Measurements from ENCODE around the gene LHX6. TPM values are rescaled to one million over a fixed set of nuclear protein-coding genes. Genes with fewer than 3 reads are reported as not detected.

LHX6 gene
- total and polyA plus RNA-seq, 9 of the 15 experiments (the other 6 are each of a cell fraction or from before 2014, with no cell fraction given): 2.8 to 16.3 (median 7.9) TPM

DNA sequence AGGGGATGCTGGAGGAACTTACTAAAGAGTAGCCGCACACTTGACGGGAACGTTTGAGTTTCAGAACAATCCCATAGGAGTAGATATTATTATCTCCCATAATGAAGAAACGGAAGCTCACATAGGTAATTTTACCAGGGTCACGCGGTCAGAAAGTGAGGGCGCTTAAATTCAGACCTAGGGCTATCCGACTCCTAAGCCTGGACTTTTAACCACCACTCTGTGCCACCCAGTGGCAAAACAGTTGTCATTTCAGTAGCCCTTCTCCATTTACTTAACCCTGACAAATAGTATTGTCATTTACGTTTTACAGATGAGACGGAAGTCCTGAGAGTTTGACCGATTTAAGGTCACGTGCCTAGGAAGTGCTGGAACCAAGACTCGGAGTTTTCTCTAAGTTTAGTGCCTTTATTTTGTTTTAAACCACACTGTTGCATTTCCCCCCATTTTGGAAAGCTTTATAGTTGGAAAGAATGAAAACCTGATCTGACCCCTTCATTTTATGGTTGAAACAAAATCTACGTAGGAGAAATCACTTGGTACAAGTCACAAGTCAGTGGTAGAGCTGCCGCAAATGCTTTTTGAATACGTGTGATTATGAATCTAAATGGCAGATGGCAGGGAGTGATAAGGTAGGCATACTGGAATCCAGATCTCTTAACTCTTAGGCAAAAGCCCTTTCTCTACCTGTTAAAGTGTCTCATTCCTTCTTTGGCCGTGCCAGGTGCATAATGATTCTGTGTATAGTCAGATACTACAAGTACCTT is 36.6 kb upstream of the LHX6 start (continued):
- TF ChIP-seq, protein P1, sequence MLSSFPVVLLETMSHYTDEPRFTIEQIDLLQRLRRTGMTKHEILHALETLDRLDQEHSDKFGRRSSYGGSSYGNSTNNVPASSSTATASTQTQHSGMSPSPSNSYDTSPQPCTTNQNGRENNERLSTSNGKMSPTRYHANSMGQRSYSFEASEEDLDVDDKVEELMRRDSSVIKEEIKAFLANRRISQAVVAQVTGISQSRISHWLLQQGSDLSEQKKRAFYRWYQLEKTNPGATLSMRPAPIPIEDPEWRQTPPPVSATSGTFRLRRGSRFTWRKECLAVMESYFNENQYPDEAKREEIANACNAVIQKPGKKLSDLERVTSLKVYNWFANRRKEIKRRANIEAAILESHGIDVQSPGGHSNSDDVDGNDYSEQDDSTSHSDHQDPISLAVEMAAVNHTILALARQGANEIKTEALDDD (IDR thresholded peaks at IDR 0.05): 0 out of 2 replicates have a peak, but pooled peaks have one; percentile 49
- TF ChIP-seq CXXC5 (CRISPR knock-in tag; IDR thresholded peaks at IDR 0.05) (no peak), BRD9 (IDR thresholded peaks at IDR 0.05; ENCODE audit: low read depth, partially characterized antibody) (no peak), TSHZ1 (CRISPR knock-in tag; IDR thresholded peaks at IDR 0.05) (0 out of 2 replicates have a peak, but pooled peaks have one; percentile 3), ETS1 (conservative IDR thresholded peaks at IDR 0.05; ENCODE audit: control insufficient read depth, low read depth, low read length) (no peak), CREM (IDR thresholded peaks at IDR 0.05; ENCODE audit: low read depth) (peak; percentile 95), KDM2B (CRISPR knock-in tag; IDR thresholded peaks at IDR 0.05) (no peak), TFE3 (CRISPR knock-in tag; IDR thresholded peaks at IDR 0.05) (peak; percentile 94), CBFA2T2 (conservative IDR thresholded peaks at IDR 0.05) (peak; percentile 41)
- TF ChIP-seq, protein P2, sequence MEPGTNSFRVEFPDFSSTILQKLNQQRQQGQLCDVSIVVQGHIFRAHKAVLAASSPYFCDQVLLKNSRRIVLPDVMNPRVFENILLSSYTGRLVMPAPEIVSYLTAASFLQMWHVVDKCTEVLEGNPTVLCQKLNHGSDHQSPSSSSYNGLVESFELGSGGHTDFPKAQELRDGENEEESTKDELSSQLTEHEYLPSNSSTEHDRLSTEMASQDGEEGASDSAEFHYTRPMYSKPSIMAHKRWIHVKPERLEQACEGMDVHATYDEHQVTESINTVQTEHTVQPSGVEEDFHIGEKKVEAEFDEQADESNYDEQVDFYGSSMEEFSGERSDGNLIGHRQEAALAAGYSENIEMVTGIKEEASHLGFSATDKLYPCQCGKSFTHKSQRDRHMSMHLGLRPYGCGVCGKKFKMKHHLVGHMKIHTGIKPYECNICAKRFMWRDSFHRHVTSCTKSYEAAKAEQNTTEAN (CRISPR knock-in tag; IDR thresholded peaks at IDR 0.05): peak; percentile 13; the same call in 1 of the 2 replicates

Measured in K562 (cell line).